ENCODE data around the gene RNASEH1.
"Not testable (repeated sequence)": the region's sequence is repeated elsewhere in the genome, so short reads cannot be mapped to it uniquely, and the experiment has no call there.

RNASEH1 gene

GRCh38 chr2:3578987-3579386, 20.9 kb upstream of the RNASEH1 start:
- peak overlapping the region; percentile 89; the same call in 1 of the 2 replicates for H3K27ac ChIP-seq
- TF ChIP-seq, protein P1, sequence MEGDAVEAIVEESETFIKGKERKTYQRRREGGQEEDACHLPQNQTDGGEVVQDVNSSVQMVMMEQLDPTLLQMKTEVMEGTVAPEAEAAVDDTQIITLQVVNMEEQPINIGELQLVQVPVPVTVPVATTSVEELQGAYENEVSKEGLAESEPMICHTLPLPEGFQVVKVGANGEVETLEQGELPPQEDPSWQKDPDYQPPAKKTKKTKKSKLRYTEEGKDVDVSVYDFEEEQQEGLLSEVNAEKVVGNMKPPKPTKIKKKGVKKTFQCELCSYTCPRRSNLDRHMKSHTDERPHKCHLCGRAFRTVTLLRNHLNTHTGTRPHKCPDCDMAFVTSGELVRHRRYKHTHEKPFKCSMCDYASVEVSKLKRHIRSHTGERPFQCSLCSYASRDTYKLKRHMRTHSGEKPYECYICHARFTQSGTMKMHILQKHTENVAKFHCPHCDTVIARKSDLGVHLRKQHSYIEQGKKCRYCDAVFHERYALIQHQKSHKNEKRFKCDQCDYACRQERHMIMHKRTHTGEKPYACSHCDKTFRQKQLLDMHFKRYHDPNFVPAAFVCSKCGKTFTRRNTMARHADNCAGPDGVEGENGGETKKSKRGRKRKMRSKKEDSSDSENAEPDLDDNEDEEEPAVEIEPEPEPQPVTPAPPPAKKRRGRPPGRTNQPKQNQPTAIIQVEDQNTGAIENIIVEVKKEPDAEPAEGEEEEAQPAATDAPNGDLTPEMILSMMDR (conservative IDR thresholded peaks at IDR 0.05), result no peak

- H3K27ac ChIP-seq, result peak overlapping the region; percentile 89
Observed at GRCh38 chr2:3576263-3576630, 18.1 kb upstream of the RNASEH1 start.

GRCh38 chr2:3575534-3576262, 17.6 kb upstream of the RNASEH1 start:
- TF ChIP-seq, protein P1 (conservative IDR thresholded peaks at IDR 0.05), result no peak
- peak overlapping the region; percentile 89 for H3K27ac ChIP-seq

DNA sequence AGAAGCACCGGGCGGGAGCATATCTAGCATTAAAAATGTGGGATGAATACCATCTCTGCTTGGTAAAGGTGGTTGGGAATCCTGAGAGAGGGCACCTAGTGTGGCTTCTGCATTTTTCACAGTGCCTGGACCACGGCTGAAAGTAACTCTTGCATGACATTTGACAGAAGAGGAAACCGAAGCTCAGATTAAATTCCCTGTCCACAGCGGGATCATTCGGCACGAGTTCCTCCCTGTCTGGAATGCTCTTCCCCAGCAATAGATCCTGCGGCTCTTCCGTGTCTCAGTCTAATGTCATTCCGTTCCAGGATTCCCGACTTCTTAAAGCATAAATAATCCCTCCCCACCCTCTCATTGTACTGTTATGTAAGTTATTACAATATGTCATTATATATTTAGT, 16.0 kb upstream of the RNASEH1 start:
- TF ChIP-seq, protein P1 (conservative IDR thresholded peaks at IDR 0.05), result no peak
- H3K27ac ChIP-seq, result peak overlapping the region; percentile 89

- TF ChIP-seq, protein P1 (conservative IDR thresholded peaks at IDR 0.05), result no peak
Observed at GRCh38 chr2:3572620-3573019, 14.5 kb upstream of the RNASEH1 start.

DNA sequence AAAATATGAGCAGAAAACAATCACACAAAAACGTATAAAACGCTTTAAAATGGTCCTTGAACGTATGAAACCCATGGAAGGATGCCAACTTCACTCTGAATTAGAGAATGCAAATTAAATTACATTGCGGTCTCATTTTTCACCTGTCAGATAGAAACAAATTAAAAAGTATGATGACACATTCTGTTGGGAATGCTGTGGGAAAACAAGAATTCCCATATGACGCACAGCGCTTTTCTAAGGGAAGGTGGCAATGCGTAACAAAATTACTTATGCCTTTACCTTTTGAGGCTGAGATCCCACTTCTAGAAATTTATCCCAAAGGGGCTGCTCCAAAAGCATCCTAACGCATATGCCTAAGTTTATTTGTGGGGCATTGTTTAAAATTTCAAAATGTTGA, 13.2 kb upstream of the RNASEH1 start:
- TF ChIP-seq, protein P1 (conservative IDR thresholded peaks at IDR 0.05), result no peak
- H3K27ac ChIP-seq, result no peak overlapping the region

More at GRCh38 chr2:3572620-3573019, 14.5 kb upstream of the RNASEH1 start:
- no peak overlapping the region for H3K27ac ChIP-seq

GRCh38 chr2:3569656-3570055, 11.5 kb upstream of the RNASEH1 start:
- not testable (repeated sequence) for H3K27ac ChIP-seq

GRCh38 chr2:3566806-3567205, 8.7 kb upstream of the RNASEH1 start:
- H3K27ac ChIP-seq, result no peak overlapping the region
- TF ChIP-seq, protein P1 (conservative IDR thresholded peaks at IDR 0.05), result no peak

Measured in VCaP (cell line).